Transverse colon (tissue), 3 donors: ENCODE data around the gene PLEKHG2.

Experiments
- CTCF ChIP-seq, 5 experiments: fragments of 200-600 bp in 3 of 5; fragments of 450-650 bp in 2 of 5; sonication (generic) in 3 of 5; IDR thresholded peaks; 1 replicate in 2 of 5; 2 replicates in 3 of 5; pipeline ENCODE4 v1.5.1; 2016 to 2017; ENCODE audit warnings: antibody characterized with exemption in 5 of 5, inconsistent platforms in 3 of 5, mild to moderate bottlenecking in 2 of 5, moderate library complexity in 1 of 5
- EP300 ChIP-seq: sonication (generic); formaldehyde crosslinking; IDR thresholded peaks from one replicate; pipeline ENCODE4 v1.6.1; 2017; ENCODE audit warnings: antibody characterized with exemption, low read depth
- POLR2A ChIP-seq: fragments of 450-650 bp; IDR thresholded peaks from one replicate; pipeline ENCODE4 v1.6.1; 2016; ENCODE audit warnings: antibody characterized with exemption, mild to moderate bottlenecking, moderate library complexity

- TF ChIP-seq CTCF (IDR thresholded peaks at IDR 0.05): no peak
- no peak for TF ChIP-seq POLR2A
- no peak for TF ChIP-seq EP300
These were observed 32.5 kb upstream of the PLEKHG2 start for GRCh38 chr19:39379865-39380396.
